Smooth muscle cell (in vitro differentiated cells): ENCODE results near the gene KLK13. TPM values are rescaled to one million over a fixed set of nuclear protein-coding genes. Genes with fewer than 3 reads are reported as not detected.

Experiments
- DNase-seq: peaks from one replicate; lab custom pipeline; 2025; ENCODE audit not compliant: unreplicated experiment; lab: John Stamatoyannopoulos, UW
- H2AFZ ChIP-seq: fragments of 200-600 bp; sonication (generic); 2 replicates; pipeline ENCODE4 v1.6.0; 2016; ENCODE audit warnings: antibody characterized with exemption, low read depth, mild to moderate bottlenecking
- H3F3A ChIP-seq: fragments of 200-600 bp; sonication (generic); 2 replicates; pipeline ENCODE4 v1.6.0; 2017; ENCODE audit warnings: antibody characterized with exemption, low read depth
- H3K27ac ChIP-seq: fragments of 200-600 bp; sonication (generic); 2 replicates; pipeline ENCODE4 v1.5.1; 2016; ENCODE audit warnings: low read depth, mild to moderate bottlenecking
- H3K27me3 ChIP-seq: fragments of 200-600 bp; sonication (generic); 2 replicates; pipeline ENCODE4 v1.6.1; 2016; ENCODE audit warnings: low read depth, mild to moderate bottlenecking
- H3K36me3 ChIP-seq: fragments of 200-600 bp; sonication (generic); 2 replicates; pipeline ENCODE4 v1.5.1; 2016; ENCODE audit warnings: low read depth
- H3K4me1 ChIP-seq: fragments of 200-600 bp; sonication (generic); 2 replicates; pipeline ENCODE4 v1.5.1; 2016; ENCODE audit warnings: low read depth
- H3K4me2 ChIP-seq: fragments of 200-600 bp; sonication (generic); 2 replicates; pipeline ENCODE4 v1.6.0; 2016; ENCODE audit warnings: mild to moderate bottlenecking
- H3K4me3 ChIP-seq: fragments of 200-600 bp; sonication (generic); 2 replicates; pipeline ENCODE4 v1.5.1; 2016; ENCODE audit warnings: mild to moderate bottlenecking
- H3K79me2 ChIP-seq: fragments of 200-600 bp; sonication (generic); 2 replicates; pipeline ENCODE4 v1.6.0; 2016; ENCODE audit warnings: low read depth, mild to moderate bottlenecking
- H3K9ac ChIP-seq: fragments of 200-600 bp; sonication (generic); 2 replicates; pipeline ENCODE4 v1.6.0; 2016; ENCODE audit warnings: low read depth
- H3K9me3 ChIP-seq: fragments of 200-600 bp; sonication (generic); replicated peaks from 2 replicates; pipeline ENCODE4 v1.5.1; 2016; ENCODE audit warnings: low read depth
- H4K20me1 ChIP-seq: fragments of 200-600 bp; sonication (generic); 2 replicates; pipeline ENCODE4 v1.6.0; 2016; ENCODE audit warnings: low read depth
- CTCF ChIP-seq: fragments of 200-600 bp; sonication (generic); IDR thresholded peaks from 2 replicates; pipeline ENCODE4 v1.5.1; 2017; ENCODE audit warnings: borderline replicate concordance, mild to moderate bottlenecking, antibody characterized with exemption; ENCODE audit not compliant: insufficient read depth, poor library complexity, severe bottlenecking
- WGBS: methylation state at CpG from one replicate; pipeline ENCODE4 v1.1.7; 2016; ENCODE audit warnings: low lambda C conversion rate; 5-methylcytosine and 5-hydroxymethylcytosine counted together
- polyA plus RNA-seq: library from polyadenylated mRNA; unstranded; fragments of >200 nt; fragmentation: Nextera tagmentation; extraction: Ambion mirVana; gene quantifications from 2 replicates; pipeline ENCODE4 v1.2.1, GENCODE V29; 2016
- total RNA-seq: library from RNA; depleted of rRNA; stranded (reverse); fragments of >200 nt; gene quantifications from 2 replicates; pipeline ENCODE4 v1.2.3, GENCODE V29; 2014

The KLK13 gene
- total and polyA plus RNA-seq, 2 experiments from 2014 or later, result 0.72 to 1.3 TPM

- H3K27me3 ChIP-seq, result peaks cover 3% of the 10 kb centered on the region
- WGBS, result 76% methylated on average over 1 of the region's 1 CpG
- no peak overlapping the region for H2AFZ ChIP-seq
- H3K4me2 ChIP-seq, result no peak overlapping the region
- no peak overlapping the region for H3K4me3 ChIP-seq
- peaks cover 12% of the 10 kb centered on the region for H3K79me2 ChIP-seq
- TF ChIP-seq CTCF, result no peak
- peaks cover 5% of the 10 kb centered on the region for H3K4me1 ChIP-seq
- no peaks in the 10 kb centered on the region for H3F3A ChIP-seq
- H4K20me1 ChIP-seq, result no peaks in the 10 kb centered on the region
- no peaks in the 10 kb centered on the region for H3K36me3 ChIP-seq
- H3K9ac ChIP-seq, result no peak overlapping the region
- no peak overlapping the region for H3K27ac ChIP-seq
- H3K9me3 ChIP-seq, result no peaks in the 10 kb centered on the region
- no peak for DNase-seq
These were observed 45.7 kb upstream of the KLK13 start for GRCh38 chr19:51110666-51110971.

GRCh38 chr19:51108805-51109146 is 43.9 kb upstream of the KLK13 start:
- no peak overlapping the region for H3K27ac ChIP-seq
- peak overlapping the region; percentile 83 for H3K4me2 ChIP-seq
- H2AFZ ChIP-seq, result peak overlapping the region; percentile 97
- no peak for TF ChIP-seq CTCF
- H3K4me1 ChIP-seq, result peaks cover 5% of the 10 kb centered on the region
- peaks cover under 1% of the 10 kb centered on the region for H3K27me3 ChIP-seq
- H3K4me3 ChIP-seq, result peak overlapping the region; percentile 72
- no peaks in the 10 kb centered on the region for H4K20me1 ChIP-seq
- 13% methylated on average over 13 of the region's 15 CpGs for WGBS
- DNase-seq, result no peak
- H3F3A ChIP-seq, result no peaks in the 10 kb centered on the region
- peak overlapping the region; percentile 25 for H3K9ac ChIP-seq
- H3K9me3 ChIP-seq, result no peaks in the 10 kb centered on the region
- no peaks in the 10 kb centered on the region for H3K36me3 ChIP-seq
- peaks cover 12% of the 10 kb centered on the region for H3K79me2 ChIP-seq

- peak within 1 kb of the TSS; percentile 78 for H3K9ac ChIP-seq
- peaks cover 5% of the 10 kb centered on the region for H3K4me1 ChIP-seq
- peak within 1 kb of the TSS; percentile 97 for H2AFZ ChIP-seq
- no peaks in the 10 kb centered on the region for H3K36me3 ChIP-seq
- peaks cover 12% of the 10 kb centered on the region for H3K79me2 ChIP-seq
- peak within 1 kb of the TSS; percentile 60 for H3K27ac ChIP-seq
- H3K4me2 ChIP-seq, result peak within 1 kb of the TSS; percentile 90
- WGBS, result under 1% methylated on average over 43 of the region's 43 CpGs
- H3K9me3 ChIP-seq, result no peaks in the 10 kb centered on the region
- H4K20me1 ChIP-seq, result no peaks in the 10 kb centered on the region
- no peaks in the 10 kb centered on the region for H3K27me3 ChIP-seq
- H3K4me3 ChIP-seq, result peak within 1 kb of the TSS; percentile 72
- TF ChIP-seq CTCF, result no peak
- DNase-seq, result peak; percentile 88
- no peaks in the 10 kb centered on the region for H3F3A ChIP-seq
These were observed 43.3 kb upstream of the KLK13 start, which contains the start of gene CTU1 for GRCh38 chr19:51108066-51108804. Gene CTU1, minus strand, starts transcription at chr19:51108409. Its CDS starts 3,840 bp downstream, at chr19:51104569.
